Suprapubic skin (tissue), 3 donors: ENCODE measurements around the gene NLRP7.

Experiments used
- CTCF ChIP-seq, 2 donors: fragments of 200-600 bp in 1 of 2; fragments of 450-650 bp in 1 of 2; sonication (generic) in 1 of 2; IDR thresholded peaks; one replicate each; pipeline ENCODE4 v1.5.1; 2016 to 2019; ENCODE audit warnings: antibody characterized with exemption in 2 of 2, mild to moderate bottlenecking in 1 of 2, moderate library complexity in 1 of 2
- POLR2AphosphoS5 ChIP-seq, 3 donors: sonication (generic); formaldehyde crosslinking; IDR thresholded peaks; one replicate each; pipeline ENCODE4 v1.6.1; 2017; ENCODE audit warnings: antibody characterized with exemption in 3 of 3

DNA sequence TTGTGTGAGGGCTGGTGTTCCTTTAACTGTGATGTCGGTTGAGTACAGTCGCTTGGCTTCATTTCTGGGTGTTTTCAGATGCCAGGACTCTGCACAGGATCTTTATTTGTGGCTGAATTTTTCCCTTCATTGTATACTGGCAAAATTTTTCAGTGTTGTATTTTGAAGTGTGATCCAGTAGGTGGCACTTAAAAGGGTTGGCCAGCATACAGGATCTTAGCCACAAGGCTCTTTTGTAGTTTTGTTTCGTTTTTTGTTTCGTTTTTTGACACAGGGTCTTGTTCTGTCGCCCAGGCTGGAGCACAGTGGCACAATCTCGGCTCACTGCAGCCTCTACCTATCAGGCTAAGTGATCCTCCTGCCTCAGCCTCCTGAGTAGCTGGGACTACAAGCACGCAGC, 64.6 kb downstream of the NLRP7 start:
- no peak for TF ChIP-seq CTCF (IDR thresholded peaks at IDR 0.05)
- no peak for TF ChIP-seq POLR2AphosphoS5 (IDR thresholded peaks at IDR 0.05)
